ENCODE data around the gene ARHGAP21.
A peak's percentile ranks its signal among the peaks of the same experiment; 100 is the strongest.
"Not testable (repeated sequence)": the region's sequence is repeated elsewhere in the genome, so short reads cannot be mapped to it uniquely, and the experiment has no call there.

ARHGAP21 gene

GRCh38 chr10:24683554-24683953 is 40.1 kb downstream of the ARHGAP21 start:
- no peak for DNase-seq (ENCODE audit: low spot score)

GRCh38 chr10:24681572-24682088 is 42.1 kb downstream of the ARHGAP21 start:
- peak; percentile 46 for DNase-seq (ENCODE audit: low spot score)

- DNase-seq (ENCODE audit: low spot score), result no peak
Measured at GRCh38 chr10:24680647-24681524, 42.8 kb downstream of the ARHGAP21 start.

GRCh38 chr10:24678757-24679156 is 44.9 kb downstream of the ARHGAP21 start:
- DNase-seq (ENCODE audit: low spot score), result no peak

DNA sequence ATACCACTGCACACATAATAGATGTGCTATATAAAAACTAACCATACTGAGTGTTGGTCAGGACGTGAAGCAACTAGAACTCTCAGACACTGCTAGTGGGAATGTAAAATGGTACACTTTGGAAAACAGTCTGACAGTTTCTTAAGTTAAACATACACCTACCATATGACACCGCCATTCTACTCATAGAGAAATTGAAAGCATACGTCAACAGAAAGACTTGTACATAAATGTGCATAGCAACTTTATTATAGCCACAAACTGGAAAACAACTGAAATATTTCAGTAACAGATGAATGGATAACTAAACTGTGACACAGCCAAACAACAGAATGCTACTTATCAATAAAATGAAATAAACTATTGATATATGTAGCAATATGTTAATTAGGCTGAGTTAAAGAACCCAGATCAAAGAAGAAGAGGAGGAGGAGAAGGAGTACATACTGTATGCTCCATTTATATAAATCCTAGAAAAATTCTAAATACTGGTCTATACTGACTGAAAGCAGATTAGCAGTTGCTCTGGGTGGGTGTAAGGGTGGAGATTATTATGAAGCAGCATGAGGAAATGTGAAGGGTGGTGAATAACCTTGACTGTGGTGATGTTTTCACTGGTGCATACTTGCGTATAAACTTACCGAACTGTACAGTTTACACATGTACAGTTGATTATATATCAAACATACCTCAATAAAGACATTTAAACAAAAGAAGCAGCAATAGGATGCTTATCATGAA is 48.6 kb downstream of the ARHGAP21 start:
- no peak for DNase-seq (ENCODE audit: low spot score)

DNA sequence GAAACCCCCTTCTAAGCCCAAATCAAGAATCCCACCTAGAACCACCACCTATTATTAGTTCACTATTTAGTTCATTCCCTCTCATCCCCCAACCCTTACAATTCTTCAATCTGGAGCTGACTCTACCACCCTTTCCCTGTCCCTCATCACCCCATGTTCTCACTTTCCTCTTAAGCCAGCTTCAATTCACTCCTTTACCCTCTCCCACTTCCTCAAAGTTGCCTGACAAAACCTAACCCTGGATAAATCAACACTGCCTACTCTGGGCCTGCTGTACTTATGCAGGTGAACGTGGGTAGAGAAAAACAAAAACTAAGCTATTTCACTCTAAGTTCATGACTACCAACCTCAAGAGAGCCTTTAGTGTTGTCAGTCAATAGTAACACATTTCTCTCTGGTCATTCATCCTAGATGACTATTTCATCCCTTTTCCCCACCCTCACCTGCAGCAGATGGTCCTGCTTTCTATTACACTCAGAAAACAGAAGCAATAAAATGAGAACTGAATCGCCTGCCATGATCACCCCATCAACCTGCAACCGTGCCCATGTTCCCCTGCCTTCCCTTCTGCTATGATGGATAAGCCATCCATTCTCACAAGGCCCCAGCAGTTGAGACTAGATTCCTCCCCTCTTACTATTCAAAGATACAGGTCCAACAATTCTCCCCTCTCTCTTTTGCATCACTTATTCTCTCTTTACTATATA is 52.6 kb downstream of the ARHGAP21 start:
- DNase-seq (ENCODE audit: low spot score), result no peak

- no peak for DNase-seq (ENCODE audit: low spot score)
Measured at GRCh38 chr10:24669285-24669852, 54.3 kb downstream of the ARHGAP21 start.

DNA sequence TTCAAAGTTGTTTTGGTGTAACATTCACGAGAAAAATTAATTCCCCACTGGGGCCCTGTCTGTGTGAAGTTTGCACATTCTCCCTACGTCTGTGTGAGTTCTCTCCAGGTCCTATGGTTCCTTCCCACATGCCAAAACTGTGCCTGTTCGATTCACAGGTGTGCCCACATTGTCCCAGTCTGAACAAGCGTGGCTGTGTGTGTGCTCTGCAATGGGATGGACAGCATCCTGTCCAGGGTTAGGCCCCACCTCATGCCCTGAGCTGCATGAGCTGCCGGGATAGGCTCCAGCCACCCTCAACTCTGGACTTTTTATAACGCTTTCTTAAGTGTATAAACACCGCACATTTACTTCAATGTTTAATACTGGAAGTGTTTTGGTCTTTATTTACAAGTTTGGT is 55.4 kb downstream of the ARHGAP21 start:
- no peak for DNase-seq (ENCODE audit: low spot score)

GRCh38 chr10:24664991-24665390 is 58.7 kb downstream of the ARHGAP21 start:
- no peak for DNase-seq (ENCODE audit: low spot score)

- no peak for DNase-seq (ENCODE audit: low spot score)
Measured at GRCh38 chr10:24661376-24661775, 62.3 kb downstream of the ARHGAP21 start.

GRCh38 chr10:24658319-24658718 is 65.4 kb downstream of the ARHGAP21 start:
- DNase-seq (ENCODE audit: low spot score), result not testable (repeated sequence)

GRCh38 chr10:24656326-24656725 is 67.4 kb downstream of the ARHGAP21 start:
- not testable (repeated sequence) for DNase-seq (ENCODE audit: low spot score)

DNA sequence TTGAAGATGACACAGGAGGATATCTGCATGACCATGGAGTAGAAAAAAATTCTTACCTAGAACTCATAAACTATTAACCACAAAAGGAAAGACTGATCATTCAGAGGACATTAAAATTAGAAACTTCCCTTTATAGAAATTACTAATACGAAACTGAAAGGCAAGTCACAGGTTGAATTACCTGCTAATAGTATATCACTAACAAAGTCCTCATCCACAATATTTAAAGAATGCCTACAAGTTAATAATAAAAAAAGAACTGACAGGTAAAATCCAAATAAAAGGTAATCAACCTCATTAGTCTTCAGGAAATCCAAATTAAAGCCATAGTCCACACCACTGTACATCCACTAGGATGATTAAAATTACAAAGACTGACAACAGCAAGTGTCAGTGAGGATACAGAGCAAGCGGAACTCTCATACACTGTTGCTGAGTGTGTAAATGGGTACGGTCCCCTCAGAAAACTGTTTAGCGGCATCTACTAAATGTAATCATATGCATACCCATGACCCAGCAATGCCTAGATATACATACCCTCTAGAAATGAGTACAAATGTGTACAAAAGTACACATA is 71.2 kb downstream of the ARHGAP21 start:
- no peak for DNase-seq (ENCODE audit: low spot score)

DNA sequence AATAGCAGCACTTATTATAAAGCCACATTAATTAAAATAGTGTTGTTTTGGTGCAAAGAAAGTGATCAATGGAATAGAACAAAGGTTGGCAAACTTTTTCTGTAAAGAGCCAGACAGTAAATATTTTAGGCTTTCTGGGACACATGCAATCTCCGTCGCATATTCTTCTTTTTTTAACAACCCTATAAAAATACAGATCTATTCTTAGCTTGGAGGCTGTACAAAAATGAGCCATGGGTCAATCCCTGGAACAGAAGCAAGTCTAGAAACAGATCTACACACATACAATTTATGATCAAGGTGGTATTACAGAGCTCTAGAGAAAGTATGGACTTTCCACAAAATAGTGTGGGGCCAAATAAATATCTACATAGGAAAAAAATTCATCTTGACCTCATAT is 71.8 kb downstream of the ARHGAP21 start:
- no peak for DNase-seq (ENCODE audit: low spot score)

DNA sequence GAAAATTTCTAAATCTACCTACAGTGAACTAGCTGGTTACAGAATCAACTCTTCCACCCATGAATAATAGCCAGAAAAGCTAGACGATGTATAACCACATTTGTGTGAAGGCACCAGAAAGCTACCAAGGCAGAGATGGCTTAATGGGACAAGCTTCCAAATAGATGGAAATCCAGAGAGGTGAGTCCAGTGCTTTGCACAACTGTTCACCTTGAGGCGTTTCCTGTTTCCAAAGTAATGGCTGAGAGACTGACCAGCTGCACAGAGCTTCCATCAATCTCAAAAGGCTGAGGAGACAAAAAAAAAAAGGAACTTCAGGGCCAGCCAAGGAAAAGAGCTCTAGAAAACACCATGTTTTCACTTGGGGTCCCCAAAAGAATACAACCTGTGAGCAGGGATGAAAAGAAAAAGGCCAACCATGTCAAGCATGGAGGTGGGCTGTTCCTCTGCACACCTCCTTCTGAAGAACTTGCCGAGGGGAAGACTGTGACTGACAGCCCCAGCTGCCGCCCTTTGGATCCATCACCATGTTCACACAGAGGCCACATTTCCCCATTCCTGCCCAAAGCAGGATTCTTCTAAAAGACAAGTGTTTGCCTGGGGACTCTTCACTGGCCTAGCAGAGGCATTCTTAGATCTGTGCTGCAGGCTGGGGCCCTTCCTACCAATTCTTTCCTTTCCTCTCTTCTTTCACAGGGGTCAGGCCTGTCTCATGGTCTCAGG is 72.9 kb downstream of the ARHGAP21 start:
- DNase-seq (ENCODE audit: low spot score), result no peak

- DNase-seq (ENCODE audit: low spot score), result no peak
Measured at GRCh38 chr10:24645784-24646183, 77.9 kb downstream of the ARHGAP21 start.

DNA sequence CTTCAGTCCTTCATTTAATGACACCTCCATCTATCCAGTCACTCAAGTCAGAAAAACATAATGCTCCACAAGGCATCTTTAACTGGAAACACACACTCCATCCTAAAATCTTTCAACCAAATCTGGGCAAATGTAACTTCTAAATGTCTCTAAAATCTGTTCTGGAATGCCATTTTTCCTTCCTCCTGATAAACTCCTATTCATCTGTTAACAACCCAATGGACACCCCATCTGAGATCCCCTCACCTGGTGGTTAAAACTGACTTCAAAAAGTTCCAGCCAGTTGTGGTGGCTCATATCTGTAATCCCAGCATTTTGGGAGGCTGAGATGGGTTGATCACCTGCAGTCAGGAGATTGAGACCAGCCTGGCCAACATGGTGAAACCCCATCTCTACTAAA is 78.7 kb downstream of the ARHGAP21 start:
- no peak for DNase-seq (ENCODE audit: low spot score)

DNA sequence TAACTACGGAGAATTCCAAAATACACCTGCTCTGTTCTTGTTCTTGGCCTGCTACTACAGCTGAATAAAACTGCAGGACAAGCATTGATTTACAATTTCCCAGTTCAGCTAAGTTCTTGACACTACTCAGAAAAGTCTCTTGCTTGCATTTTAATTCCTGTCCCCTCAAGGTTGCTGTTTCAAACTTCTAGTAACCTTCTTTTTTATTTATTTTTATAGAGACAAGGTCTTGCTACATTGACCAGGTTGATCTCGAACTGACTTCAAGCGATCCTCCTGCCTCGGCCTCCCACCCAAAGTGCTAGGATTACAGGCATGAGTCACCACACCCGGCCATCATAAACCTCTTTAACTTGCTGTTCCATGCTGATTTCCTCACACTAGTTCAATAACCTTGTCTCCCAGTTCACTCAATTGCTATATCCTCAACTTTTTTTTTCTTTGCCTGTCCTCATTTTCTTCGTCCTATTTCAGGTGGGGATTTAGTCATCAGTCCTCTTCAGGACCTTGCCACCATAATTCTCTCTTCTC is 79.9 kb downstream of the ARHGAP21 start:
- DNase-seq (ENCODE audit: low spot score), result no peak

DNA sequence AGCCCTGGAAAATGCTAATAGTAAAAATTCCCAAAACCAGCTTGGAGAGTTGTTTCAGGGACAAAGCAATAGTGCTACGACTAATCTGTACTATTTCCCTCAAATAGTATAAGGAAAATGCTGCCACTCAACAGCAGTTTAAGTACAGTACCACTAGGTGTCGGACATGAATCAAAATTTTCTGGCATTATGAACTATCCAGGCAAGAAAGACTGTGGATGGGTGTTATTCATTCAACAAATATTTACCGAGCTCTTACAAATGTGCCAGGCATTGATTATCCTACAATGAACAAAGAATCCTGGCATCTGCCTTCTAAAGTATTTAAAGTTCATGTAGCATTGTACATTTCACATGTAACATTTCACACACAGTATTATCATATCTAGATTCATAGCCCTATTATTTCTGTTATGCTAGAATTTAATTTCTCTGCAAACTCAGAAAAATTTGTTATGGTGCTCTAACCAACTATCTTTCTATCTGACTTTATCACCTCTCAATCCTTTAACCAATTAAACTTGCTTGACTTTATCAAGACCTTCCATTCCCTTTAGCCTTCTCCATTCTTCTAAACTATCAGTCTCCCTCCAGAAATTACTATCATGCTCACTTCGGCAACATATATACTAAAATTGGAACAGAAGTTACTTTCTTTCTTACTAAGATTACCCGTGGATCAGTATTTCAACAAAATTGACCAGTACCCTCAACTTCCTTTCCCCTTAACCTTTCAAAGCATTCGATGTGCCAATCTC is 80.6 kb downstream of the ARHGAP21 start:
- peak; percentile 57 for DNase-seq (ENCODE audit: low spot score)

GRCh38 chr10:24639124-24639523 is 84.6 kb downstream of the ARHGAP21 start:
- no peak for DNase-seq (ENCODE audit: low spot score)

All from D341Med (cell line).